ENCODE results near the gene MARVELD2.

The MARVELD2 gene

GRCh38 chr5:69492391-69492922 is 77.5 kb downstream of the MARVELD2 start, which contains the start of gene OCLN:
Gene OCLN (plus strand): TSS chr5:69492790. CDS start chr5:69504245, 11,455 bp downstream.
- peak within 1 kb of the TSS; percentile 88 for H3K27ac ChIP-seq
- TF ChIP-seq CTCF (conservative IDR thresholded peaks at IDR 0.05): no peak; the same call in 1 of the 2 replicates
- no peak for TF ChIP-seq ZFX (IDR thresholded peaks at IDR 0.05)

GRCh38 chr5:69492923-69493395 is 78.0 kb downstream of the MARVELD2 start:
- TF ChIP-seq ZFX (IDR thresholded peaks at IDR 0.05) (no peak), CTCF (conservative IDR thresholded peaks at IDR 0.05) (no peak)
- H3K27ac ChIP-seq: peak overlapping the region; percentile 88

GRCh38 chr5:69493396-69494133 is 78.6 kb downstream of the MARVELD2 start:
- TF ChIP-seq CTCF (conservative IDR thresholded peaks at IDR 0.05) (no peak), ZFX (IDR thresholded peaks at IDR 0.05) (peak; percentile 40; the same call in 1 of the 2 replicates)
- H3K27ac ChIP-seq: peak overlapping the region; percentile 88
